HL-60 (cell line): Measurements from ENCODE around the gene GFRA1.

Source experiments
- DNase-seq, 2 experiments: peaks; one replicate each; pipeline ENCODE4 v3.0.0-alpha.2; 2010 to 2020; ENCODE audit warnings: low read depth in 1 of 2, low spot score in 1 of 2
- H3K27ac ChIP-seq: fragments of 250-450 bp; sonication (Bioruptor Pico); replicated peaks from 2 replicates; pipeline ENCODE4 v1.5.1; 2020; ENCODE audit warnings: mild to moderate bottlenecking, moderate library complexity
- H3K27me3 ChIP-seq: fragments of 250-450 bp; sonication (Bioruptor Pico); 2 replicates; pipeline ENCODE4 v1.5.1; 2021; ENCODE audit warnings: mild to moderate bottlenecking, moderate library complexity; ENCODE audit not compliant: insufficient read depth, poor library complexity, severe bottlenecking
- H3K4me3 ChIP-seq: replicated peaks from 2 replicates; pipeline ENCODE4 v1.5.1; 2011; ENCODE audit warnings: mild to moderate bottlenecking, control low read depth, low read length; ENCODE audit not compliant: insufficient read depth
- GABPA ChIP-seq: IDR thresholded peaks from 2 replicates; pipeline ENCODE4 v1.6.1; 2012; ENCODE audit warnings: low read depth
- POLR2AphosphoS5 ChIP-seq: IDR thresholded peaks from 2 replicates; pipeline ENCODE4 v1.6.1; 2012; ENCODE audit warnings: low read depth
- SPI1 ChIP-seq: IDR thresholded peaks from 2 replicates; pipeline ENCODE4 v1.6.1; 2012; ENCODE audit warnings: low read depth, mild to moderate bottlenecking, borderline replicate concordance
- TF ChIP-seq, protein P1 (sequence below): IDR thresholded peaks from 2 replicates; pipeline ENCODE4 v1.6.1; 2012; ENCODE audit warnings: low read depth; ENCODE audit not compliant: insufficient replicate concordance
- TF ChIP-seq, protein P2 (sequence below): IDR thresholded peaks from one replicate; pipeline ENCODE4 v1.5.1; 2011; ENCODE audit warnings: low read length, control low read depth, inconsistent platforms; ENCODE audit not compliant: insufficient read depth

GFRA1 gene

DNA sequence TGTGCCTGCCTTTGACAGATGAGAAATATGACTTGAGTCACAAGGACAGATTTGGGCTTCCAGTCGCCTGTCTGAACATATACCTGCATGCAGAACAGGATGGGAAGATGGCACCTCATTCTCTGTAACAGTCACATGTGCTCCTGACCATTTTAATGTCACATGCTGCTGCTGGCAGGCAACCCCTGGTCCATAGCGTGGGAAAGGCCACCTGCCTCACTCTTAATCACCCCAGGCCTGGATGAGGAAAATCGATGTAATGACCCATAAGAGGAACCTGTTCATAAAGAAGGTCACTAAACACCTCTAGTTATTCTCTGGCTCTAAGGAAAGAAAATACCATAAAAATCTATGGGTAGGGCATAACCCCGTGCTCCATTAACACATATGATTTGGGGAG, 110.2 kb downstream of the GFRA1 start:
- H3K27me3 ChIP-seq, result no peaks in the 10 kb centered on the region
- TF ChIP-seq GABPA (no peak), POLR2AphosphoS5 (no peak), SPI1 (no peak)
- TF ChIP-seq, protein P1, sequence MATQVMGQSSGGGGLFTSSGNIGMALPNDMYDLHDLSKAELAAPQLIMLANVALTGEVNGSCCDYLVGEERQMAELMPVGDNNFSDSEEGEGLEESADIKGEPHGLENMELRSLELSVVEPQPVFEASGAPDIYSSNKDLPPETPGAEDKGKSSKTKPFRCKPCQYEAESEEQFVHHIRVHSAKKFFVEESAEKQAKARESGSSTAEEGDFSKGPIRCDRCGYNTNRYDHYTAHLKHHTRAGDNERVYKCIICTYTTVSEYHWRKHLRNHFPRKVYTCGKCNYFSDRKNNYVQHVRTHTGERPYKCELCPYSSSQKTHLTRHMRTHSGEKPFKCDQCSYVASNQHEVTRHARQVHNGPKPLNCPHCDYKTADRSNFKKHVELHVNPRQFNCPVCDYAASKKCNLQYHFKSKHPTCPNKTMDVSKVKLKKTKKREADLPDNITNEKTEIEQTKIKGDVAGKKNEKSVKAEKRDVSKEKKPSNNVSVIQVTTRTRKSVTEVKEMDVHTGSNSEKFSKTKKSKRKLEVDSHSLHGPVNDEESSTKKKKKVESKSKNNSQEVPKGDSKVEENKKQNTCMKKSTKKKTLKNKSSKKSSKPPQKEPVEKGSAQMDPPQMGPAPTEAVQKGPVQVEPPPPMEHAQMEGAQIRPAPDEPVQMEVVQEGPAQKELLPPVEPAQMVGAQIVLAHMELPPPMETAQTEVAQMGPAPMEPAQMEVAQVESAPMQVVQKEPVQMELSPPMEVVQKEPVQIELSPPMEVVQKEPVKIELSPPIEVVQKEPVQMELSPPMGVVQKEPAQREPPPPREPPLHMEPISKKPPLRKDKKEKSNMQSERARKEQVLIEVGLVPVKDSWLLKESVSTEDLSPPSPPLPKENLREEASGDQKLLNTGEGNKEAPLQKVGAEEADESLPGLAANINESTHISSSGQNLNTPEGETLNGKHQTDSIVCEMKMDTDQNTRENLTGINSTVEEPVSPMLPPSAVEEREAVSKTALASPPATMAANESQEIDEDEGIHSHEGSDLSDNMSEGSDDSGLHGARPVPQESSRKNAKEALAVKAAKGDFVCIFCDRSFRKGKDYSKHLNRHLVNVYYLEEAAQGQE, result no peak
- TF ChIP-seq, protein P2, sequence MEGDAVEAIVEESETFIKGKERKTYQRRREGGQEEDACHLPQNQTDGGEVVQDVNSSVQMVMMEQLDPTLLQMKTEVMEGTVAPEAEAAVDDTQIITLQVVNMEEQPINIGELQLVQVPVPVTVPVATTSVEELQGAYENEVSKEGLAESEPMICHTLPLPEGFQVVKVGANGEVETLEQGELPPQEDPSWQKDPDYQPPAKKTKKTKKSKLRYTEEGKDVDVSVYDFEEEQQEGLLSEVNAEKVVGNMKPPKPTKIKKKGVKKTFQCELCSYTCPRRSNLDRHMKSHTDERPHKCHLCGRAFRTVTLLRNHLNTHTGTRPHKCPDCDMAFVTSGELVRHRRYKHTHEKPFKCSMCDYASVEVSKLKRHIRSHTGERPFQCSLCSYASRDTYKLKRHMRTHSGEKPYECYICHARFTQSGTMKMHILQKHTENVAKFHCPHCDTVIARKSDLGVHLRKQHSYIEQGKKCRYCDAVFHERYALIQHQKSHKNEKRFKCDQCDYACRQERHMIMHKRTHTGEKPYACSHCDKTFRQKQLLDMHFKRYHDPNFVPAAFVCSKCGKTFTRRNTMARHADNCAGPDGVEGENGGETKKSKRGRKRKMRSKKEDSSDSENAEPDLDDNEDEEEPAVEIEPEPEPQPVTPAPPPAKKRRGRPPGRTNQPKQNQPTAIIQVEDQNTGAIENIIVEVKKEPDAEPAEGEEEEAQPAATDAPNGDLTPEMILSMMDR, result no peak
- H3K27ac ChIP-seq, result no peak overlapping the region
- no peak overlapping the region for H3K4me3 ChIP-seq
- no peak for DNase-seq

DNA sequence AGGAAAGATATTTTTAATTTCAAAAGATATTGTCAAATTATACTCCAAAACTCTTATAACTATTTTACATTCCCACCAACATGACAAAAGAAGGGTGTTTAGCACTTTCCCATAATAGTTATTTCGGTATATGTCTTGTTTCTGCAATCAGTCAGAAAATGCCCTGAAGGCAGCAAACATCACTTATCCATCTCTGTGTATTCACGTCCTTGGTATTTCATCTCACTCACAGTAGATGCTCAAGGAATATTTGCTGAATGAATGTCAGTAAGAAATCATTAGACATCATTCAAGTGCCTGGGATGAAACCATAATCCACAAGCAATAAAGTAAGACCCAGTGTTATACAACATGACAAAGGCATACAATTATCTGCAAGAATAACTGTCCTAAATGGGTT, 112.7 kb downstream of the GFRA1 start:
- H3K4me3 ChIP-seq, result no peak overlapping the region
- TF ChIP-seq, protein P1, result no peak
- TF ChIP-seq SPI1, result no peak
- no peak for TF ChIP-seq POLR2AphosphoS5
- TF ChIP-seq, protein P2, result no peak
- TF ChIP-seq GABPA, result no peak
- no peak for DNase-seq
- H3K27ac ChIP-seq, result no peak overlapping the region
- H3K27me3 ChIP-seq, result no peaks in the 10 kb centered on the region

DNA sequence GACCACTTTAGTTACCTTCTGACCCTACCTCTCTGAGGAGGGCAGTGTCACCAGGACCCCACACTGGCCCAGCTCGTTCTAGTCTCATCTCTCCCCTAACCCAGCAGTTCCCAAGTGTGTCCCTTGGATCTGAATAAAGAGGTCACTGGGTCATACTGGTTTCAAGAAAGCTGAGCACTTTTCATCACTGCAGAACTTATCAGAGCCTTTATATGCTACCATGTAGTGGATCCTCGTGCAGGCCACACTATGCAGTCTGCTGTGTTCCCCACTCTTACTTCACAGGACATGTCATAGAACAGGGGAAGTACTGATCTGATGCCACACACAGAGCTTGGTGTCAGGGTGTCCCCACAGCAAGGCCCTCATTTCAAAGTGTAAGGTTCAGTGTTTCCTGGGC, 113.8 kb downstream of the GFRA1 start:
- DNase-seq, result no peak
- Histone ChIP-seq H3K4me3 (no peak overlapping the region), H3K27me3 (no peaks in the 10 kb centered on the region), H3K27ac (no peak overlapping the region)
- no peak for TF ChIP-seq SPI1
- TF ChIP-seq, protein P2, result no peak
- TF ChIP-seq POLR2AphosphoS5, result no peak
- TF ChIP-seq, protein P1, result no peak
- no peak for TF ChIP-seq GABPA
